Activated CD4-positive, alpha-beta T cell treated with anti-CD3 and anti-CD28 coated beads, Interleukin-2, amount 50 U/mL, for 1 hour (primary cell): ENCODE measurements around the gene ACTR1B.
"Not testable (repeated sequence)": the region's sequence is repeated elsewhere in the genome, so short reads cannot be mapped to it uniquely, and the experiment has no call there.

ENCODE experiments used
- DNase-seq: peaks from one replicate; pipeline ENCODE4 v3.0.0-alpha.2; 2020

ACTR1B gene

GRCh38 chr2:97657986-97658690 is 5.7 kb downstream of the ACTR1B start:
- DNase-seq, result no peak

DNA sequence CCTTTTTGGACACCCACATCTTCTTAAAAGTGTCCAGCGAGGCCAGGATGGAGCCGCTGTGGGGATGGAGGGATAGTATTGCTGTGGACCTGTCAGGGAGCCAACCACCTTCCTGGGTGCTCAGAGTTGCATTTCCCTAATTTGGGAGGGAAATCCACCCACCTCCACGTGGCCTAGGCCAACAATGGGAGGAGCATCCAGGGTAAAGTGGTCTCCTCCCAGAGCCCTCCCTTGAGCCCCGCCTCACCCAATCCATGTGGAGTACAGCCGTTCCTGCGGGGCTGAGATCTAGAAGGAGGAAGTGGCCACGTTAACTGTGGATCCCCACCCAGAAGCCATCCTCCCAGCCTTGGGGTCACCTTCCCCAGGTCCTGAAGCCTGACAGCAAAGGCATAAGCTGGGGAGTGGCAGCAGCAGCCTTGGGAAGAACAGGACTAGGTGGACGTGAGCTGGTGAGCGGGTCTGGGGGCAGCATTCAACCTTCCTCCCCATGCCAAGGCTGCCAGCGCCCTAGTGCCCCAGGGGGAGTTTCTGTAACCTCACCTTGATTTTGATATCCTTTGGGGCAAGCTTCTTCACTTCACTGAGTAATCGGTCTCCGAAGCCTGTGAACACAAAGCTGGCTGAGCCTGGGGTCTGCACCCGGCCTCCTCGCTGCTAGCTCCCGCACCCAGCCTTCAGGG is 6.8 kb downstream of the ACTR1B start:
- DNase-seq, result no peak

DNA sequence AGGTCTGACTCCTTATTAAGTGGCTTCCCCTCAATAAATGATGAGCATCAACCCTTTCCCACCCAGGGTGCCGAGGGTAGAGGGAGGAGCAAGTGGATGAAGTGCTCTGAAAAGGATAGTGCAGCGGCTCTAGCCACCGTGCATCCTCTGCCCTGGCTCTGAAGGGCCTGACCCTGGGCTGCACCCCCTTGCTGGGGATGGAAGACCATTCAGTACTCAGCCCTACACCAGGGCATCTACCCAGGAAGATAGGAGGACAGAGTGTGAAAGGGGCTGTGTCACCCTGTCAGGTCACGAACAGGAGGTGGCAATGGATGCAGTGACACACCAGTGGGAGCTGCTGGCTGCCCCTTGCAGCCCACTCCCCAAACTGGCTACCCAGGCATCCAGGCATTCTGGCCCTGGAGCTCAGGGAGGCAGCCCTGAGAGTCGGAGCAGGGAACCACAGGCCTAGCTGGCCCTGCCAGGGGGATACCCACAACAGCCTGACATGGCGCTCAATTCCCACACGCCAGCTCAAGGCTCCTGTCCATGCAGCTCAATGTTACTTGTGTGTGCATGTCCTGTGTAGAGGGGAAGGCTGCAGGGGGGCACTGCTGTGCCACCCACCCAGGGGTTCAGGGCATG is 7.6 kb downstream of the ACTR1B start:
- DNase-seq, result no peak

GRCh38 chr2:97654791-97655190 is 9.1 kb downstream of the ACTR1B start:
- DNase-seq, result no peak

DNA sequence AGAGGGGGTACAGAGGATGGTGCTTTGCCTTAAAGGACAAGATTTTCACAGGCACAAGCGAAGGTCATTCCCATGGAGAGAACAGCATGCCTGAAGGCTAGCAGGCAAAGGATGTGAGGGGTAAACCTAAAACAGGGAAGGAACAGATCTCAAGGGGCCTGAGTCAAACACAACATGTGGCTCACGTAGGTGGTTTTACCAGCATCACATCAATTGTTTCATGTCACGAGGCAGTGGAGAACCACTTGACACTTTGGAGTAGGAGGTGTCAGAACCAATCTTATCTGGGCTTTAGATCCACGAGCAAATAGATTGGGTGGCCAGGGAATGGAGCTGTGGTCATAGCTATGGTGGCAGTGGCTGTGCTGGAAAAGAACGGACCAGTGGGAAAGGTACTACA is 9.5 kb downstream of the ACTR1B start:
- no peak for DNase-seq

DNA sequence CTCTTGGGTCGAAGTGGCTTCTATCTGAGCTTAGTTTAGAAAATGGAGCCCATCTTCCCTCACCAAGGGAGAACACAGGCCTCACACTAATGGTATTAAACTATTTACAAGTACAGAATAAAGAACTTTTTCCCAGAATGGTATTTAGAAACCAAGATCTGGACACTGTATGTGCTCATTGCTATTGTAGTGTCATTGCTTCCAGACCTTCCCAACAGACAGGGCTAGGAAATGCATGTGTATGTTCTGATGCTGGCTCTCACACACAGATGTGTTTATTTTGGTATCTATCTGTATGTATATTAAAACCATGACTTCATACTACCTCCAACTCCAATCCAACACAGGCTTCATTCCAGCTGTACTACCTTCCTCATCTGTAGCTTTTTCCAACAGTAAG is 10.0 kb downstream of the ACTR1B start:
- DNase-seq, result no peak

- DNase-seq, result no peak
These were observed 10.4 kb downstream of the ACTR1B start for GRCh38 chr2:97653473-97653872.

GRCh38 chr2:97651114-97651513 is 12.7 kb downstream of the ACTR1B start:
- DNase-seq, result no peak

DNA sequence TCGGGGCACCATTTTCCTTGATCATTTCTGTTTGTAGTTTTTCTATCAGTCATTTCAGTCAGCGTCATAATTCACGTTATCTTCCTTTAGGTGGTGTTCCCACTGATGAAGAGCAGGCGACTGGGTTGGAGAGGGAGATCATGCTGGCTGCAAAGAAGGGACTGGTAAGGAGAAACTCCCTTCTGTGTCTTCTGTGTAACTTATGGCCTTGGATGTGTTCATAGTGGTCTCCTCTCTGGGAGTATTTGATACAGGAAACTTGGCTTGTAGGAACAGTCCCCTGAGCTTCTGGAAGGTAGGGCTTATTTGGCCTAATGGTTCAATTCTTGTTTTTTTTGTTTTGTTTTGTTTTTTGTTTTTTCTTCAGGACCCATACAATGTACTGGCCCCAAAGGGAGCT is 16.9 kb downstream of the ACTR1B start:
- DNase-seq, result no peak

- peak; percentile 99 for DNase-seq
These were observed 17.9 kb downstream of the ACTR1B start, which contains the start of gene COX5B for GRCh38 chr2:97645695-97646629. Gene COX5B (plus strand): TSS chr2:97646062. CDS start chr2:97646087, 25 bp downstream.

DNA sequence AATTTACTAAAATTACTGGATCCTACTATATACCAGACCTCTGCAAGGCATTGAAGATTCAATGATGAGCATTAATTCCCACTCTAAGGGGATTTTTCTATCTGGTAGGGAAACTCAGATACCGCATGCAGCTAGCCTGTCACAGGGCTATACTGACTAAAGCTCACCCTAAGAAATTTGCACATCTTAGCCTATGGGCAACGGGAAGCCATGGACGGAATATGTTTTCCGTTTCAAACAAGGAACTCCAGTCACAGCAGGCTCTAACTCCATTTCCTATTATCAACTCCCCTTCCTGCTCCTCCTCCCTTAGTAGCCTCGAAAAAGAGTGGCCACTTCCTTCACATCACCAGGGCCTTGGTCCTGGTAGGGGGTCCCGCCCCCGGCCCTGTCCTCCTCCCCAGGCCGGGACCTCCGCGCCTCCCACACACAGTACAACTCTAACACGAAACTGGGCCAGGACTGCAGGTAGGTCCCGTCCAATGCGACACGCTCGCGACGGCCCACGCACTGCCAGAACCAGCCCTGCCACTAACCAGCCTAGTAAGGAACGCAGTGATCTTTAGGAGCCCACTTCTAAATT is 18.6 kb downstream of the ACTR1B start:
- DNase-seq, result no peak

GRCh38 chr2:97644023-97644717 is 19.7 kb downstream of the ACTR1B start:
- DNase-seq, result no peak

DNA sequence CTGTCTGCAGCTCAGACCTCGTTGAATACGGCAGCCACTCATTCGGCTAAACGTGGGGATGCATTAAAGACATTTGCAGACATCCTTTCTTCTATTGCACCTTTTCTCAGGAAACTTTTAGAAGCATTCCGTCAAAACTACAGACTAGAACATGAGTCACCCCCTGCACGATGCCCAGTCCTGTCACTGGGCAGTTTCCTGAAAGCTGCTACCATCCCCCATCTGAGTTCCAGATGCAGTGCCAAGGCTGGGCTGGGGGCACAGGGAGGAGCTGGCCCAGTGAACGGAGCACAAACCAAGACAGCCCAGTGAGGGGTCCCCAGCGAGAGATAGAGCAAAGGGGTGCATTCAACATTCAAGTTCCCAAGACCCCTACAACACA is 37.8 kb downstream of the ACTR1B start:
- not testable (repeated sequence) for DNase-seq

DNA sequence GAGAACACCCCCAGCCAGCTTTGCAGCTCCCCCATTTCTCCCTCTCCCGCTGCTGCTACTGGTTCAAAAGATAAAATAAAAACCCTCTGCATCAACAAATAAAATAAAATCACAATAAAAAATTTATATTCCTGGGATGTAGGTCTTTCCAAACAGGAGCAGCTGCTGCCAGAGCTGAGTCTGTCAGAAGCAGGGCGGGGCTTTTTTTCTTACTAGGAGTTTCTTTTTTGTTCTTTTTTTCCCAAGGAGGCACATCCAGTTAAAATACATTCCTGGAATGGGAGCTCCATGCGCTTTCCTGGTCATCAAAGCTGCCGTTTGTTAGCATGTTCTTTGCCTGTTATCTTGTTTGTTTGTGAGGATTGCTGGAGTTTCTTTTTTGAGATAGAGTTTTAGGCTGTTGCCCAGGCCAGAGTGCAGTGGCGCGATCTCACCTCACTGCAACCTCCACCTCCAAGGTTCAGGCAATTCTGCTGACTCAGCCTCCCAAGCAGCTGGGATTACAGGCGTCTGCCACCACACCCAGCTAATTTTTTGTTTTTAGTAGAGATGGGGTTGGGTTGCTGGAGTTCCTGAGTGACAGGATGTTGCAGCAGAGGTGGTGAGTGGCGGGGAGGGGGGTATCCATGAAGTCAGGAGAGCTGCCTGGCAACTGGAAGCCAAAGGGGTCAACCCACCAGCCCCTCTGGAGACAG is 38.3 kb downstream of the ACTR1B start:
- DNase-seq, result not testable (repeated sequence)

DNA sequence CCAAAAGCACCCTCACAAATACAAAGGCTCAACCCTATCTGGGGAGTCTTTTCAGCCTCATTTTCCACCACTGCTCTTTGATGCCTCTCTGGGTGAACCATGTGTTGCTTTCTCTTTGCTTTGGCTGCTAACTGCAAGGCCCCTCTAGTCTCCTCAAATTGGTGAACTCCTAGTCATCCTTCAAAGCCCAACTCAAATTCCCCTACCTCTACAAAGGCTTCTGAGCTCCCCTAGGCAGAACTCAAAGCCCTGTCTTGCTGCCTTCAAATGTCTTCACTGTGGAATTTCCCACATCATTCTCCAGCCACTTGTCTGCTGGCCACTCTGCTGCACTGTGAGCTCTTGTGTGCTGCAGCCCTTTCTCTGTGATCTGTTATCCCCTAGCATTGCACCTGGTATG is 40.9 kb downstream of the ACTR1B start:
- not testable (repeated sequence) for DNase-seq

GRCh38 chr2:97620492-97620891 is 43.4 kb downstream of the ACTR1B start:
- not testable (repeated sequence) for DNase-seq

- DNase-seq, result not testable (repeated sequence)
These were observed 44.7 kb downstream of the ACTR1B start for GRCh38 chr2:97618939-97619827.

- DNase-seq, result no peak
These were observed 45.9 kb downstream of the ACTR1B start for GRCh38 chr2:97617911-97618310.

- not testable (repeated sequence) for DNase-seq
These were observed 48.1 kb downstream of the ACTR1B start for GRCh38 chr2:97615746-97616145.

- DNase-seq, result not testable (repeated sequence)
These were observed 51.9 kb downstream of the ACTR1B start for GRCh38 chr2:97611895-97612294.
